Panc1 (cell line): Measurements from ENCODE around the gene SMARCD2.

ENCODE experiments used
- POLR2AphosphoS5 ChIP-seq: IDR thresholded peaks from 2 replicates; pipeline ENCODE4 v1.6.1; 2012; ENCODE audit warnings: mild to moderate bottlenecking, low read depth, low read length, moderate library complexity
- TF ChIP-seq, protein P1 (sequence below): fragments of 450-650 bp; IDR thresholded peaks from 2 replicates; pipeline ENCODE4 v1.5.1; 2017; ENCODE audit warnings: mild to moderate bottlenecking

DNA sequence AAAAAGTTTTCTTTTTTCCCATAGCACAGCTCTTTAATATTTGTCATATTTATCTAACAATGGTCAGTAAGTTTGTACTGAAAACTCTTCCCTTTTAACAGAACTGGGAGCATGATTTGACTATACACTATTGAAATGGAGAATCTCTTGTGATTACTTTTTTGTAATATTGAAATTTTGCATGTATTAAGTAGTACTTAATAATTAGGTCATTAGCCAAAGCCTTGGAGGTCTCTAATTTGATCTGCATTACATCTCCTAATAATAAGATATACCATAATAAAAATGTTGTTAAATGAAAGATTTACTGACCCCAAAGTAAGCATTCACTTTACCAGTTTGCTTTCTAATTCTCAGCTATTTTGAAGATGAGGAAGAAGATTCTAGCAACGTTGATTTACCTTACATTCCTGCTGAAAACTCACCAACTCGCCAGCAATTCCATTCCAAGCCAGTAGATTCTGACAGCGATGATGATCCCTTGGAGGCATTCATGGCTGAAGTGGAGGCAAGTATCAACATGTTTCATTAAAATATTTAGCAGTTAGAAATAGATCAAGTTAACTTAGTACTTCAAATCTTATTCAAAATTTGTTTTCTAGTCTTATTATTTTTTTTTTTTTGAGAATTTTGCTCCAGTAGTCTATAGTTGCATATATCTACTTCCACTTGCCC lies 50.3 kb downstream of the SMARCD2 start:
- TF ChIP-seq, protein P1, sequence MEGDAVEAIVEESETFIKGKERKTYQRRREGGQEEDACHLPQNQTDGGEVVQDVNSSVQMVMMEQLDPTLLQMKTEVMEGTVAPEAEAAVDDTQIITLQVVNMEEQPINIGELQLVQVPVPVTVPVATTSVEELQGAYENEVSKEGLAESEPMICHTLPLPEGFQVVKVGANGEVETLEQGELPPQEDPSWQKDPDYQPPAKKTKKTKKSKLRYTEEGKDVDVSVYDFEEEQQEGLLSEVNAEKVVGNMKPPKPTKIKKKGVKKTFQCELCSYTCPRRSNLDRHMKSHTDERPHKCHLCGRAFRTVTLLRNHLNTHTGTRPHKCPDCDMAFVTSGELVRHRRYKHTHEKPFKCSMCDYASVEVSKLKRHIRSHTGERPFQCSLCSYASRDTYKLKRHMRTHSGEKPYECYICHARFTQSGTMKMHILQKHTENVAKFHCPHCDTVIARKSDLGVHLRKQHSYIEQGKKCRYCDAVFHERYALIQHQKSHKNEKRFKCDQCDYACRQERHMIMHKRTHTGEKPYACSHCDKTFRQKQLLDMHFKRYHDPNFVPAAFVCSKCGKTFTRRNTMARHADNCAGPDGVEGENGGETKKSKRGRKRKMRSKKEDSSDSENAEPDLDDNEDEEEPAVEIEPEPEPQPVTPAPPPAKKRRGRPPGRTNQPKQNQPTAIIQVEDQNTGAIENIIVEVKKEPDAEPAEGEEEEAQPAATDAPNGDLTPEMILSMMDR: no peak
- no peak for TF ChIP-seq POLR2AphosphoS5
